Stomach (tissue), 4 donors: ENCODE results near the gene TRPV3.

Experiments
- CTCF ChIP-seq, 7 experiments: fragments of 450-650 bp in 4 of 7; fragments of 200-600 bp in 3 of 7; sonication (generic) in 3 of 7; IDR thresholded peaks; one replicate each; pipeline ENCODE4 v1.5.1; 2016 to 2019; ENCODE audit warnings: antibody characterized with exemption in 7 of 7, control low read depth in 2 of 7, mild to moderate bottlenecking in 1 of 7
- EP300 ChIP-seq: sonication (generic); formaldehyde crosslinking; IDR thresholded peaks from one replicate; pipeline ENCODE4 v1.6.1; 2017; ENCODE audit warnings: antibody characterized with exemption
- POLR2AphosphoS5 ChIP-seq, 3 donors: sonication (generic); formaldehyde crosslinking; IDR thresholded peaks; one replicate each; pipeline ENCODE4 v1.6.1; 2016; ENCODE audit warnings: antibody characterized with exemption in 3 of 3

- TF ChIP-seq CTCF (IDR thresholded peaks at IDR 0.05) (no peak), EP300 (no peak), POLR2AphosphoS5 (IDR thresholded peaks at IDR 0.05) (no peak)
Observed at GRCh38 chr17:3552916-3553315, 4.7 kb downstream of the TRPV3 start.
